NCI-H446 (cell line): ENCODE measurements around the gene SH2D7.
A peak's percentile ranks its signal among the peaks of the same experiment; 100 is the strongest.
"Not testable (repeated sequence)": the region's sequence is repeated elsewhere in the genome, so short reads cannot be mapped to it uniquely, and the experiment has no call there.

Source experiments
- DNase-seq, 2 experiments: peaks; one replicate each; lab custom pipeline; 2025; lab: John Stamatoyannopoulos, UW

The SH2D7 gene

GRCh38 chr15:78146425-78147154 lies 54.2 kb downstream of the SH2D7 start:
- DNase-seq: no peak

GRCh38 chr15:78147566-78147965 lies 55.2 kb downstream of the SH2D7 start:
- DNase-seq: no peak

DNA sequence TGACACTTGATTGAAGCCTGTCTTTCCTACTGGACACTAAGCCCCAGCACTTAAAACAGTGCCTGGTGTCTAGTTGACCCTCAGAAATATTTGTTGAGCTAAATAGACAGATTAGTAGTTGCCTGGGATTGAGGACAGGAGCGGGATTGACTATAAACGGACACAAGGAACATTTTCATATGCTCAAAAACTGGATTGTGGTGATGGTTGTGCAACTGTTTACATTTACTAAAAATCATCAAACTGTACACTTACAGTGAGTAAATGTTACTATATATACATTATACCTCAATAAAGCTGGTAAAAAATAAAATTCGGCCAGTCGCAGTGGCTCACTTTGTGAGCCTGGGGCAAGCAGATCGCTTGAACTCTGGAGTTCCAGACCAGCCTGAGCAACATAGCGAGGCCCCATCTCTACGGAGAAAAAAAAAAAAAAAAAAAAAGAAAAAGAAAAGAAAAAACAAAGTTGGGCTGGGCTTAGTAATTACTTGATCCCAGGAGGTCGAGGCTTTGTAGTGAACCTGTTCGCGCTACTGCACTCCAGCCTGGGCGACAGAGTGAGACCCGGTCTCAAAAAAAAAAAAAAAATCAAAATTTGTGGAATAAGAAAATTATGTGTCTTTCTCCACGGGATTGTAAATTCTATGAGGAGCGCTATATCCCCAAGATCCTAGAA lies 56.2 kb downstream of the SH2D7 start:
- DNase-seq: no peak

- peak; percentile 87 to 98 for DNase-seq
Measured at GRCh38 chr15:78149068-78149804, 56.9 kb downstream of the SH2D7 start, which contains the start of gene IDH3A. Gene IDH3A, plus strand, starts transcription at chr15:78149362. Its CDS starts 42 bp downstream, at chr15:78149404.

GRCh38 chr15:78149805-78150751 lies 57.7 kb downstream of the SH2D7 start:
- no peak for DNase-seq

DNA sequence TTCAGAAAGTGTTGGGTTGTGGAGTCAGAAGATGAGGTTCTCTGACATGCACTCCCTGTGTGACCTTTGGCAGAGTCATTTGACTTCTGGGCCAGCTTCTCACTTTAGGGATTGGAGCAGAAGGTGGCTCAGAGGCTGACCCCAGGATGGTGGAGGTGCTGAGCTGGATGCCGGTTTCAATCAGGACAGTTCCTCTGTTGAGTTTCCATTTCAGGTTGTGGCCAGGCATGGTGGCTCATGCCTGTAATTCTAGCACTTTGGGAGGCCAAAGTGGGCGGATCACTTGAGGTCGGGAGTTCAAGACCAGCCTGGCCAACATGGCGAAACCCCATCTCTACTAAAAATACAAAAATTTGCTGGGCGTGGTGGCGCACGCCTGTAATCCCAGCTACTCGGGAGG lies 58.7 kb downstream of the SH2D7 start:
- DNase-seq: not testable (repeated sequence)
